Urothelium cell line (cell line): ENCODE data around the gene ATAT1.
"Not testable (repeated sequence)": the region's sequence is repeated elsewhere in the genome, so short reads cannot be mapped to it uniquely, and the experiment has no call there.

ENCODE experiments used
- DNase-seq: peaks from one replicate; pipeline ENCODE4 v3.0.0; 2011; ENCODE audit warnings: low spot score, mixed read lengths
- FAIRE-seq: peaks from 2 replicates; lab custom pipeline; 2011; peaks lifted over from hg19 to GRCh38; lab: Jason Lieb, UNC

The ATAT1 gene

GRCh38 chr6:30626484-30627366 is at the start of gene ATAT1:
ATAT1 (plus strand) TSS chr6:30626874.
- FAIRE-seq (peak; percentile 20), DNase-seq (peak; percentile 89)

DNA sequence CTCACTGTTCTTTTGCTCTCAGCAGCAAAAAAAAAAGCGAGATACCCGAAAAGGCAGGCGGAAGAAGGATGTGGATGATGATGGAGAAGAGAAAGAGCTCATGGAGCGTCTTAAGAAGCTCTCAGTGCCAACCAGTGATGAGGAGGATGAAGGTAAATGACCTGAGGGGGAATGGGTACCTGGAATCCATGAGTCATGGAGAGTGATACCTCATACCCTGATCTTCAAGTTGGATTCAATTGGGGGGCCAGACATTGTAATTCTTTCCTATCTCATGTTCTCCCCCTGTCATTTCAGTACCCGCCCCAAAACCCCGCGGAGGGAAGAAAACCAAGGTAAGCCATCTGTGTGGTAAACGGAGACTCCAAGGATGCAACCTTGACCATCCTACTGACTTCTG is 48.6 kb upstream of the ATAT1 start:
- DNase-seq (no peak), FAIRE-seq (no peak)

DNA sequence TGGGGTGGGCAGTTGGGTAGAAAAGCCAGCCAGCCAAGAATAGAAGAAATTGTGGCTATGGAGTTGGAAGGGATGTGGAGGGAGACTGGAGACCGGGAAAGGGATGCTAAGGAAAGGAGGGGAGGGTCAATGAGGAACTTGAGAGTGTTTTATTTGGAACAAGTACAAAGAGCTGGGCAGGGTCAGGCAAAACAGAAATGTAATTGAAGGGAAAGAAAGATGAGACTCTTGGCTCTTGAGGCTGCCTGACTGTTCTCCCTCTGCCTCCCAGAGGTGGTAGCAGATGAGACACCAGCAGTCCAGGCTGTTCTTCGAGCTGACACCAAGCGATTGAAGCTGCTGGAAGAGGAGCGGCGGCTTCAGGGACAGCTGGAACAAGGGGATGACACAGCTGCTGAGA is 42.8 kb upstream of the ATAT1 start:
- no peak for DNase-seq
- no peak for FAIRE-seq

GRCh38 chr6:30589754-30590358 is 36.8 kb upstream of the ATAT1 start:
- FAIRE-seq: no peak
- DNase-seq: no peak

DNA sequence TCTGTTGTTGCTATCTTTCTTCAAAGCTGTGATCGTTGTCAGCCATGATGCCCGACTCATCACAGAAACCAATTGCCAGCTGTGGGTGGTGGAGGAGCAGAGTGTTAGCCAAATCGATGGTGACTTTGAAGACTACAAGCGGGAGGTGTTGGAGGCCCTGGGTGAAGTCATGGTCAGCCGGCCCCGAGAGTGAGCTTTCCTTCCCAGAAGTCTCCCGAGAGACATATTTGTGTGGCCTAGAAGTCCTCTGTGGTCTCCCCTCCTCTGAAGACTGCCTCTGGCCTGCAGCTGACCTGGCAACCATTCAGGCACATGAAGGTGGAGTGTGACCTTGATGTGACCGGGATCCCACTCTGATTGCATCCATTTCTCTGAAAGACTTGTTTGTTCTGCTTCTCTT is 36.2 kb upstream of the ATAT1 start:
- FAIRE-seq (no peak), DNase-seq (no peak)

DNA sequence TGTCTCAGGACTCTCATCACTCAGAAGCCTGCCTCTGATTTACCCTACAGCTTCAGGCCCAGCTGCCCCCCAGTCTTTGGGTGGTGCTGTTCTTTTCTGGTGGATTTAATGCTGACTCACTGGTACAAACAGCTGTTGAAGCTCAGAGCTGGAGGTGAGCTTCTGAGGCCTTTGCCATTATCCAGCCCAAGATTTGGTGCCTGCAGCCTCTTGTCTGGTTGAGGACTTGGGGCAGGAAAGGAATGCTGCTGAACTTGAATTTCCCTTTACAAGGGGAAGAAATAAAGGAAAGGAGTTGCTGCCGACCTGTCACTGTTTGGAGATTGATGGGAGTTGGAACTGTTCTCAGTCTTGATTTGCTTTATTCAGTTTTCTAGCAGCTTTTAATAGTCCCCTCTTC is 35.7 kb upstream of the ATAT1 start:
- FAIRE-seq (no peak), DNase-seq (no peak)

DNA sequence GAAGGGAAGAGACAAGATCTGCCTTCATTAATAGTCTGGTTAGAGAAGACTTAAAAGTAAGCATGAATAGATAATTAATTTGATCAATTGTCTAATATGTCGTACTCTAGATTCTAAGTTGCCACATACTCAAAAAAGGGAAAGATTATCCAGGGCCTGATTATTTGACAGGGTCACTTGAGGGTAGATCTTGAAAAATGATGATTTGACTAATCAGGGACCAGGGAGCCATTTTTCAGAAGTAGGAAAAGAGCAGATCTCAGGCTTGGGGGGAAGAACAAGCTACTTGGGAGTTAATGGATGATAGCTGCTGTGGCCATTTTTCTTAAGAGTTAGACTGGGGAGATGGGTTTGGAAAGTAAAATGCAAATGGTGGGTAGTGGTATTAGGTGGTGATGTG is 34.4 kb upstream of the ATAT1 start:
- FAIRE-seq: no peak
- no peak for DNase-seq

- FAIRE-seq: not testable (repeated sequence)
Measured at GRCh38 chr6:30597315-30598144, 29.1 kb upstream of the ATAT1 start.

DNA sequence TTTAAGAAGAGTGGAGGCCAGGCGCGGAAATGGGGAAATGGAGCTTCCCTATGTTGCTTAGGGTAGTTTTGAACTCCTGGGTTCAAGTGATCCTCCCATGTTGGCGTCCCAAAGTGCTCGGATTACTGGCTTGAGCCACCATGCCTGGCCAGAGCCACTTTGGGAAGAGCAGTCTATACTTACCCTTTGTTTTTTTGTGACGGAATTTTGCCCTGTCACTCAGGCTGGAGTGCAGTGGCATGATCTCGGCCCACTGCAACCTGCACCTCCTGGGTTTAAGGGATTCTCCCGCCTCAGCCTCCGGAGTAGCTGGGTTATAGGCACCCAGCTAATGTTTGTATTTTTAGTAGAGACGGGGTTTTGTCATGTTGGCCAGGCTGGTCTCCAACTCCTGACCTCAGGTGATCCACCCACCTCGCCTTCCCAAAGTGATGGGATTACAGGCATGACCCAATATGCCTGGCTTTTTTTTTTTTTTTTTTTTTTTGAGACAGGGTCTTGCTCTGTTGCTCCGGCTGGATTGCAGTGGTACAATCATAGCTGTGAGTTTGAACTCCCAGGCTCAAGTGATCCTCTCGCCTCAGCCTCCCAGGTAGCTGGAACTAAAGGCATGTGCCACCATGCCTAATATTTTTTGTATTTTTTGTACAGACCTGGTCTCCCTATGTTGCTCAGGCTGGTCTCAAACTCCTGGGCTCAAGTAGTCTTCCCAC is 27.6 kb upstream of the ATAT1 start:
- FAIRE-seq: no peak
- no peak for DNase-seq

More at GRCh38 chr6:30597315-30598144, 29.1 kb upstream of the ATAT1 start:
- DNase-seq: peak; percentile 70

- DNase-seq: no peak
- no peak for FAIRE-seq
Measured at GRCh38 chr6:30599625-30600324, 26.9 kb upstream of the ATAT1 start.

GRCh38 chr6:30600451-30600961 is 26.2 kb upstream of the ATAT1 start:
- FAIRE-seq: no peak

DNA sequence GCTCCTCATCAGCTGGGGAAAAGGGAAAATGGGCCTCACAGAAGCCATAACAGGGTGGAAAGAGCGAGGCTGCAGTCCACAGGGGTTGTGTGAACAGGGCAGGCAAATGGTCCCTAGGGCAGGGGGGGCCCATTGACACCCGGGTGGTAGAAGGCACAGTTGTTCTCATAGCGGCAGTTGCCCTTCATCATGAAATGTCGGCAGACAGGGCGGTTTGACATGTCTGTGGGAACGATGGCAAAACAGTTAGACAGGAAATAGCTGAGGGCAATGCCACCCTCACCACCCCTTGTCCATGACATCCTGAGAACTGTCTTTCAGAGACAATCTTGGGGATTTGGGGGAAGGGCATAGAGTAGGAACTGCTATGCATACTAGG is 25.2 kb upstream of the ATAT1 start:
- FAIRE-seq (no peak), DNase-seq (no peak)

More at GRCh38 chr6:30600451-30600961, 26.2 kb upstream of the ATAT1 start:
- no peak for DNase-seq

DNA sequence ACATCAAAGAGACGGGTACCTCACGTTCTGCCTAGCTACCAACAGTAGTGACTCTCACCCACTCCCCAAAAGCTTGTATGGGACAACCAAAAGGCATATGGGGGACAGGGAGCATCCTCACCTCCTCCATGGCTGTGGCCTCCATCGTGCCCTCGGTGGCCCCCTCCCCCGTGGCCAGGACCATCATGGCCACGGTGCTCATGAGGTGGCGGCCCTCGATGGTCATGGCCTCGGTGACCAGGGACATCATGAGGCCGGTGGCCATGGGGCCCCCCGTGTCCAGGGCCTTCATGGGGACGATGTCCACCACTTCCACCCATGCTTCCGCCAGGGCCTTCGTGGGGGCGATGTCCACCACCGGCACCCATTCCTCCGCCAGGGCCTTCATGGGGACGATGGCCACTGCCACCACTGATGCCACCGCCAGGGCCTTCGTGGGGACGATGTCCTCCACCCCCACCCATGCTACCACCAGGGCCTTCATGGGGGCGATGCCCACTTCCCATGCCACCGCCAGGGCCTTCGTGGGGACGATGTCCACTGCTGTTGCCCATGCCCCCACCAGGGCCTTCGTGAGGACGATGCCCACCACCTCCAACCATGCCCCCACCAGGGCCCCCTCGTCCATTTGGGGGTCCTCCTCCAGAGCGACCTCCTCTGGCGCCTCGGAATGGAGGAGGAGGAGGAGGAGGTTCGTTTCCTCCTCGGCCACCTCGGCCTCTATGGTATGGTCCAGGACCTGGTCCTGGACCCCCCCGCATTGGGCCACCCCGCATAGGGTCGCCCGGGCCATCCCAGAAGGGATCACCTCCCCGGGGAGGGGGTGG is 24.6 kb upstream of the ATAT1 start:
- FAIRE-seq (no peak), DNase-seq (no peak)

DNA sequence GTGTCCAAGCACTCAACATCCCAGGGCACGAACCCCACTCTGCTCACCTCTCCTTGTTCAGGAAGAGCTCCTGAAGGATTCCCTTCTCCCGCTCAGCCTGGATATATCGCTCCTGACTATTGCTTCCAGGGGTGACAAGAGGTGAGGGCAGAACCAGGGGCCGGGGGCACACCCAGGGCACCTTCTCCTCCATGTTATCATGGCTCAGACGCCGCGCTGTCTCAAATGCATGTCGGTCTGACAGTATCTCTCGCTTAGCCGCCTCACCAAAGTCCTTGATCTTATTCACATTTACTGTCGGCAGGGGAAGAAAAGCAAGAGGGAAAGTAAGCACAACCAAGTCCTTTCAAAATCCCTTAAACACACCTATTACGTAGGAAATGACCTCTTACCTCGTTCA is 22.7 kb upstream of the ATAT1 start:
- no peak for DNase-seq
- no peak for FAIRE-seq

- DNase-seq (no peak), FAIRE-seq (no peak)
Measured at GRCh38 chr6:30610065-30610464, 16.6 kb upstream of the ATAT1 start.

- DNase-seq (no peak), FAIRE-seq (no peak)
Measured at GRCh38 chr6:30611150-30611855, 15.4 kb upstream of the ATAT1 start.

GRCh38 chr6:30611856-30612194 is 14.8 kb upstream of the ATAT1 start:
- no peak for DNase-seq
- FAIRE-seq: no peak

- DNase-seq (no peak), FAIRE-seq (no peak)
Measured at GRCh38 chr6:30612213-30612612, 14.5 kb upstream of the ATAT1 start.
